T-helper 1 cell treated with Interleukin-12 subunit alpha and Interleukin-12 subunit beta and Interleukin-4 antibody, amounts not matched to agents 30 μg/mL and 1 μg/mL, for 36 hours (primary cell): Measurements from ENCODE around the gene ST6GALNAC3.

Experiments
- H3K27ac Mint-ChIP-seq: one replicate; pipeline ENCODE4 v1.8.0; 2021; ENCODE audit warnings: mild to moderate bottlenecking, mixed read lengths
- H3K27me3 Mint-ChIP-seq: one replicate; pipeline ENCODE4 v1.8.0; 2021; ENCODE audit warnings: low read depth, mixed read lengths
- H3K36me3 Mint-ChIP-seq: one replicate; pipeline ENCODE4 v1.8.0; 2021; ENCODE audit warnings: low read depth, mixed read lengths
- H3K4me1 Mint-ChIP-seq: one replicate; pipeline ENCODE4 v1.8.0; 2021; ENCODE audit warnings: low read depth, mixed read lengths
- H3K4me3 Mint-ChIP-seq: one replicate; pipeline ENCODE4 v1.8.0; 2021; ENCODE audit warnings: mild to moderate bottlenecking, moderate library complexity, mixed read lengths
- H3K9me3 Mint-ChIP-seq: one replicate; pipeline ENCODE4 v1.8.0; 2021; ENCODE audit warnings: mixed read lengths

The ST6GALNAC3 gene

GRCh38 chr1:76430531-76430930 lies 356.0 kb downstream of the ST6GALNAC3 start:
- Mint-ChIP-seq H3K4me3 (no peak overlapping the region), H3K36me3 (no peaks in the 10 kb centered on the region), H3K9me3 (no peaks in the 10 kb centered on the region), H3K27me3 (no peaks in the 10 kb centered on the region), H3K4me1 (no peaks in the 10 kb centered on the region), H3K27ac (no peak overlapping the region)

- H3K27me3 Mint-ChIP-seq: no peaks in the 10 kb centered on the region
- H3K36me3 Mint-ChIP-seq: no peaks in the 10 kb centered on the region
- H3K27ac Mint-ChIP-seq: no peak overlapping the region
- no peak overlapping the region for H3K4me3 Mint-ChIP-seq
- H3K4me1 Mint-ChIP-seq: no peaks in the 10 kb centered on the region
- H3K9me3 Mint-ChIP-seq: no peaks in the 10 kb centered on the region
Observed at GRCh38 chr1:76433526-76433925, 359.0 kb downstream of the ST6GALNAC3 start.

GRCh38 chr1:76443217-76443616 lies 368.7 kb downstream of the ST6GALNAC3 start:
- H3K36me3 Mint-ChIP-seq: no peaks in the 10 kb centered on the region
- no peaks in the 10 kb centered on the region for H3K27me3 Mint-ChIP-seq
- H3K4me3 Mint-ChIP-seq: no peak overlapping the region
- no peak overlapping the region for H3K27ac Mint-ChIP-seq
- no peaks in the 10 kb centered on the region for H3K4me1 Mint-ChIP-seq
- no peaks in the 10 kb centered on the region for H3K9me3 Mint-ChIP-seq

- Mint-ChIP-seq H3K4me1 (no peaks in the 10 kb centered on the region), H3K27me3 (no peaks in the 10 kb centered on the region), H3K9me3 (peaks cover under 1% of the 10 kb centered on the region), H3K4me3 (no peak overlapping the region), H3K27ac (no peak overlapping the region), H3K36me3 (no peaks in the 10 kb centered on the region)
Observed at GRCh38 chr1:76444773-76445172, 370.2 kb downstream of the ST6GALNAC3 start.

GRCh38 chr1:76450229-76450628 lies 375.7 kb downstream of the ST6GALNAC3 start:
- Mint-ChIP-seq H3K9me3 (peaks cover 7% of the 10 kb centered on the region), H3K4me3 (no peak overlapping the region), H3K27me3 (no peaks in the 10 kb centered on the region), H3K36me3 (no peaks in the 10 kb centered on the region), H3K27ac (no peak overlapping the region), H3K4me1 (no peaks in the 10 kb centered on the region)

DNA sequence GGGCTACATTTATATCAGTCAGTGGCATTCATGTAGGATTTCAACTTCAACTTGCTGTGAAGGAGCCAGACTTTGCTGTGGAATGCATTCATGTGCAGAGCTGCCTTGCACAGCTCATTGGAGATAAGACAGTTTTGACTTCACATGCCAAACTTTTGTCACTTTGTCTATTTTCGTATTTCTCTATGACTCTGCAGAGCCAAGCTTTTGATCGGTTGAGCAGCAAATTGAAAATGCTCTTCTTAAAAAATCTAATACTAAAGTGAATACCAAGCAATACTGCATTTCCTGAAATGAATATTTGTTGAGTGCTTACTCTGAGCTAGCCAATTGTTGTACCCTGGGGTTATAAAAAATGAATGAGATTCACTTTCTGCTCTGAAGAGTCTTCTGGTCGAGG lies 388.7 kb downstream of the ST6GALNAC3 start:
- Mint-ChIP-seq H3K4me3 (no peak overlapping the region), H3K4me1 (no peaks in the 10 kb centered on the region), H3K27me3 (no peaks in the 10 kb centered on the region), H3K9me3 (no peaks in the 10 kb centered on the region), H3K27ac (no peak overlapping the region), H3K36me3 (no peaks in the 10 kb centered on the region)

DNA sequence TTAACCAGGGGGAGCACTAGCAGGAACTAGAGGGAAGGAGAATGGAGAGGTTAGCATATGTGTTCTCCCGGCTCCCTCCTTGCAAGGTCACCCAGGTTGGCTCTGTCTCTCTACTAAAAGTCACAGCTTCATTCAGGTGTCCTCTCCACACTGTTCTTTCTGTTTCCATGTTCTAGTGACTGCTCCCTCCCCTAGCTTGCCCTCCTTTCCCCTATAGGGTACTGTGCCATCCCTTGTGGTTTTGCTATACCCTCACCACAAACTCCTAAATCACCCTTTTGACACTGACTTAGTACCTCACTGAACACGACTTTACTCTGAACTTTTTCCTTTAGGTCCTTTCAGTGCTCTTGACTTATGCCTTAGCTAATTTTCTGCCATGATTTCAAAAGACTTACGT lies 389.3 kb downstream of the ST6GALNAC3 start:
- H3K27me3 Mint-ChIP-seq: no peaks in the 10 kb centered on the region
- no peak overlapping the region for H3K4me3 Mint-ChIP-seq
- no peaks in the 10 kb centered on the region for H3K9me3 Mint-ChIP-seq
- H3K4me1 Mint-ChIP-seq: no peaks in the 10 kb centered on the region
- no peaks in the 10 kb centered on the region for H3K36me3 Mint-ChIP-seq
- H3K27ac Mint-ChIP-seq: no peak overlapping the region

DNA sequence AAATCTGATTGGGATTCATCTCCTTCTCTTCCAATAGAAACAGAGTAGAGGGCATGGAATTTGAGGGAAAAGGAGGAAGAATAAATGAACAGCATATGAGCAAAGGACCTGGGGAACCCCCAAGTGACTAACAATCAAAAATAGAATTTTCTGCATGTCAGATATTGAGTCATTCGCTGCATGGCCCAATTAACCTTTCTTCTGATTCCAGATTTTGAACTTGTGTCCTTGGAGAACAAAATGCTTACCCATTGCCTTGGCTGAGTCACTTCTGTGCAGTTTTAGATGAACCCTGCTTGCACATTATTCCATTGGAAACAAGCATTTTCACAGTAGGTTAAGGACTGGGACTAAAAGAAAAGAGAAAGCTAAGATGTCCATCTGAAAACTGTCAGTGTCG lies 390.5 kb downstream of the ST6GALNAC3 start:
- no peaks in the 10 kb centered on the region for H3K4me1 Mint-ChIP-seq
- H3K36me3 Mint-ChIP-seq: no peaks in the 10 kb centered on the region
- H3K4me3 Mint-ChIP-seq: no peak overlapping the region
- no peaks in the 10 kb centered on the region for H3K9me3 Mint-ChIP-seq
- H3K27ac Mint-ChIP-seq: no peak overlapping the region
- no peaks in the 10 kb centered on the region for H3K27me3 Mint-ChIP-seq

DNA sequence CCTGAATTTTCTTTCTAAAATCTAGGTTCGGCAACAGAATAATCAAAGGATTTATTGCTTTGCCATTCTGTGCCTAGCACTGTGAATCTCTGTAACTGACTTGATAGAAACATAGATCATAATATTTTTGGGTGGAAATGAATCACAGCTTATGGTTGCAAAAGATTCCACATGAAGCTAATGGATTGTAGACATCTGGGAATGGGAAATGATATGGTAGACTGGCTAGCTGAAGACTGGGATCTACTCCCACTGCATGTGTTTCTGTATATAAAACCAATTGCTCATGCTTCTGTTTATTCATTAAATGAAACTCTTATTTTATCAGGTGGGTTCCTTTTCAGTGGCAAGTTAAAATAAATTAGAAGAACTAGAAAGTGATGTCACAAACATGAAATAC lies 395.6 kb downstream of the ST6GALNAC3 start:
- Mint-ChIP-seq H3K9me3 (no peaks in the 10 kb centered on the region), H3K4me1 (no peaks in the 10 kb centered on the region), H3K27ac (no peak overlapping the region), H3K36me3 (no peaks in the 10 kb centered on the region), H3K4me3 (no peak overlapping the region), H3K27me3 (no peaks in the 10 kb centered on the region)

GRCh38 chr1:76471536-76471935 lies 397.0 kb downstream of the ST6GALNAC3 start:
- H3K27me3 Mint-ChIP-seq: no peaks in the 10 kb centered on the region
- H3K36me3 Mint-ChIP-seq: no peaks in the 10 kb centered on the region
- H3K9me3 Mint-ChIP-seq: no peaks in the 10 kb centered on the region
- no peaks in the 10 kb centered on the region for H3K4me1 Mint-ChIP-seq
- no peak overlapping the region for H3K27ac Mint-ChIP-seq
- H3K4me3 Mint-ChIP-seq: no peak overlapping the region

GRCh38 chr1:76473591-76473990 lies 399.0 kb downstream of the ST6GALNAC3 start:
- H3K9me3 Mint-ChIP-seq: no peaks in the 10 kb centered on the region
- H3K27me3 Mint-ChIP-seq: no peaks in the 10 kb centered on the region
- H3K36me3 Mint-ChIP-seq: no peaks in the 10 kb centered on the region
- no peak overlapping the region for H3K27ac Mint-ChIP-seq
- H3K4me1 Mint-ChIP-seq: no peaks in the 10 kb centered on the region
- H3K4me3 Mint-ChIP-seq: no peak overlapping the region

- Mint-ChIP-seq H3K4me3 (no peak overlapping the region), H3K4me1 (no peaks in the 10 kb centered on the region), H3K9me3 (no peaks in the 10 kb centered on the region), H3K27ac (no peak overlapping the region), H3K27me3 (no peaks in the 10 kb centered on the region), H3K36me3 (no peaks in the 10 kb centered on the region)
Observed at GRCh38 chr1:76474922-76475321, 400.4 kb downstream of the ST6GALNAC3 start.

GRCh38 chr1:76477156-76477555 lies 402.6 kb downstream of the ST6GALNAC3 start:
- no peak overlapping the region for H3K27ac Mint-ChIP-seq

DNA sequence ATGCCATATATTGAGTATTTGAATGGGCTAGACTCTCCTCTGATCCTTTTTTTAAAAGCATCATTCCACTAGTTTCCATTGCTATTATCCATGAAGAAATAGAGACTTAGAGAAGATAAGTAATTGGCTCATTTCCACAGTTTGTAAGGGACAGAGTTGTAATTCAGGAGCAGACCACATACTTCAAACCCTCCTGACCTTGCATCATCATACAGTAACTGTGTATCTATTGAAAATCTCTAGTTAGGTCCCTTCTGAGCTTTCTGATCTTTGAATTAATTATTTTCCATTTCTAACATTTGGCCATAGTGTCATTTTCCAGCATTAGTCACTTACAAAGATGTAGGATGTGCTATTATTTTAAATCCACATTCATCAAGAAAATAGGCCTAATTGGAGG lies 406.3 kb downstream of the ST6GALNAC3 start:
- H3K4me3 Mint-ChIP-seq: no peak overlapping the region
- no peaks in the 10 kb centered on the region for H3K27me3 Mint-ChIP-seq
- no peak overlapping the region for H3K27ac Mint-ChIP-seq
- peaks cover 4% of the 10 kb centered on the region for H3K9me3 Mint-ChIP-seq
- H3K36me3 Mint-ChIP-seq: no peaks in the 10 kb centered on the region
- H3K4me1 Mint-ChIP-seq: no peaks in the 10 kb centered on the region

More at GRCh38 chr1:76477156-76477555, 402.6 kb downstream of the ST6GALNAC3 start:
- no peaks in the 10 kb centered on the region for H3K36me3 Mint-ChIP-seq
- no peaks in the 10 kb centered on the region for H3K27me3 Mint-ChIP-seq
- no peaks in the 10 kb centered on the region for H3K9me3 Mint-ChIP-seq
- H3K4me3 Mint-ChIP-seq: no peak overlapping the region
- no peaks in the 10 kb centered on the region for H3K4me1 Mint-ChIP-seq

- Mint-ChIP-seq H3K4me1 (no peaks in the 10 kb centered on the region), H3K36me3 (no peaks in the 10 kb centered on the region), H3K27ac (no peak overlapping the region), H3K9me3 (peaks cover 5% of the 10 kb centered on the region), H3K4me3 (no peak overlapping the region), H3K27me3 (no peaks in the 10 kb centered on the region)
Observed at GRCh38 chr1:76481672-76482071, 407.1 kb downstream of the ST6GALNAC3 start.

DNA sequence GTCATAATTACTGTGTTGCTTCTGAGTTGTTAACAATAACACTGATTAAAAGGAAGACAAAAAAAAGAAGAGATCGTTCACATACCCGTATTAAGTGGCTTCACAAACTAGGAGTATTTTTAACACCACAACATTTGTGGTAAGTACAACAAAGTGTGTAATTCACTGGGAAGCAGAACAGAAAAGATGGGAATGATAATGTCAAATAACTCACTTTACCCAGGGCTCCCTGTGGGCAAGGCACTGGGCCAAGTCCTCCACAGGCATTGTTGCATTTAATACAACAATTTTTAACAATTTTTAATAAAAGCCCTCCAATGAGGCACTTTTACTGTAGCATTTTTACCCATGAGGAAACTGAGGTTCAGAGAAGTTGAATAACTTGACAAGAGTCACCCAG lies 407.7 kb downstream of the ST6GALNAC3 start:
- no peaks in the 10 kb centered on the region for H3K4me1 Mint-ChIP-seq

More for the DNA sequence above, 407.7 kb downstream of the ST6GALNAC3 start:
- H3K36me3 Mint-ChIP-seq: no peaks in the 10 kb centered on the region
- no peaks in the 10 kb centered on the region for H3K27me3 Mint-ChIP-seq
- H3K27ac Mint-ChIP-seq: no peak overlapping the region
- H3K9me3 Mint-ChIP-seq: peaks cover 5% of the 10 kb centered on the region
- no peak overlapping the region for H3K4me3 Mint-ChIP-seq
